Neutrophil (primary cell): ENCODE results near the gene LAMA5.

Experiments
- H3K27ac ChIP-seq: fragments of 200-600 bp; sonication (generic); 2 replicates; pipeline ENCODE4 v1.5.1; 2016; ENCODE audit warnings: mild to moderate bottlenecking, moderate library complexity
- H3K27me3 ChIP-seq: fragments of 200-600 bp; sonication (generic); 2 replicates; pipeline ENCODE4 v1.6.0; 2016; ENCODE audit warnings: mild to moderate bottlenecking
- H3K36me3 ChIP-seq: fragments of 200-600 bp; sonication (generic); 2 replicates; pipeline ENCODE4 v1.5.1; 2017
- H3K4me1 ChIP-seq, 2 experiments: fragments of 200-600 bp in 1 of 2; sonication (generic) in 1 of 2; 1 replicate in 1 of 2; 2 replicates in 1 of 2; pipeline versions ENCODE4 v1.5.1 to v1.6.1; 2013 to 2016; ENCODE audit warnings: low read depth in 1 of 2, low read length in 1 of 2, mild to moderate bottlenecking in 1 of 2, moderate library complexity in 1 of 2; ENCODE audit not compliant: control insufficient read depth in 1 of 2, insufficient read depth in 1 of 2
- H3K4me3 ChIP-seq, 2 experiments: fragments of 200-600 bp in 1 of 2; sonication (generic) in 1 of 2; 1 replicate in 1 of 2; 2 replicates in 1 of 2; pipeline ENCODE4 v1.5.1; 2013 to 2016; ENCODE audit warnings: low read depth in 1 of 2, low read length in 1 of 2, mild to moderate bottlenecking in 1 of 2, moderate library complexity in 1 of 2
- H3K9me3 ChIP-seq: fragments of 200-600 bp; sonication (generic); 2 replicates; pipeline ENCODE4 v1.5.1; 2016
- TF ChIP-seq, protein P1 (sequence below): fragments of 200-600 bp; sonication (generic); IDR thresholded peaks from 2 replicates; pipeline ENCODE4 v1.5.1; 2016; ENCODE audit warnings: antibody characterized with exemption

The LAMA5 gene

DNA sequence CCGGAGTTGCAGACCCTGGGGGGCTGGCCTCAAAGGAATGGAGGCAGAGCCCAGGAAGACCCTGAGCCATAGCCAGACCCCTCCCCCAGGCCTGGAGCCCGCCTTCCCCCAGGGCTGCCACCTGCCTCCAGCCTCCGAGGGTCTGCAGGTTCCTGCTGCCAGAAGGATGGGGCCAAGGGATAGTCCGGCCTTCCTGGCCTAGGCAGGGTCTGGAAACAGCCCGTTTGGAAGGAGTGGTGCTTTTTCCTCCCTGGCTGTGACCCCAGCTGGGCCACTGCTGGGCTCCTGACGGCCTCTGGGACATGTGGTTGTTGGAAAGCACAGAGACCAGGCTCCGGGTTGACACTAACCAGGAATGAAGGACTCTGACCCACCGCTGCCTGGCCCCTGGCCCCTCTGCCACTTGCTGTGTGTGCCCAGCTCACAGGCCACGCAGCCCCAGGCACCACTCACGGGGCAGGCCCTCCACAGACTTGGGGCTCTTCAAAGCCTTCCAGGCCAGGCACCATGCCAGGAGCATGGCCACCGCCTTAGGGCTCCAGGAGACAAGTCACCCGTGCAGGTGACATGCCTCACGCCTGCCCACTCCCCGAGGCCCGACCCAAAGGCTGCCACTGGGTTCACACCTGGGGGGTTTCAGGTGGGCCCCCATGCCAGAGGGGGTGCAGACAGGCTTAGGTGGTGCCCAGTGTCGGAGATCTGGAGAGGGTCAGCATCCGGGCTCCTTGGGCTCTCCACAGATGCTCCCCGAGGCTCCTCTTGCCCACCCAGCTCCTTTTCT is 3.9 kb upstream of the LAMA5 start:
- TF ChIP-seq, protein P1, sequence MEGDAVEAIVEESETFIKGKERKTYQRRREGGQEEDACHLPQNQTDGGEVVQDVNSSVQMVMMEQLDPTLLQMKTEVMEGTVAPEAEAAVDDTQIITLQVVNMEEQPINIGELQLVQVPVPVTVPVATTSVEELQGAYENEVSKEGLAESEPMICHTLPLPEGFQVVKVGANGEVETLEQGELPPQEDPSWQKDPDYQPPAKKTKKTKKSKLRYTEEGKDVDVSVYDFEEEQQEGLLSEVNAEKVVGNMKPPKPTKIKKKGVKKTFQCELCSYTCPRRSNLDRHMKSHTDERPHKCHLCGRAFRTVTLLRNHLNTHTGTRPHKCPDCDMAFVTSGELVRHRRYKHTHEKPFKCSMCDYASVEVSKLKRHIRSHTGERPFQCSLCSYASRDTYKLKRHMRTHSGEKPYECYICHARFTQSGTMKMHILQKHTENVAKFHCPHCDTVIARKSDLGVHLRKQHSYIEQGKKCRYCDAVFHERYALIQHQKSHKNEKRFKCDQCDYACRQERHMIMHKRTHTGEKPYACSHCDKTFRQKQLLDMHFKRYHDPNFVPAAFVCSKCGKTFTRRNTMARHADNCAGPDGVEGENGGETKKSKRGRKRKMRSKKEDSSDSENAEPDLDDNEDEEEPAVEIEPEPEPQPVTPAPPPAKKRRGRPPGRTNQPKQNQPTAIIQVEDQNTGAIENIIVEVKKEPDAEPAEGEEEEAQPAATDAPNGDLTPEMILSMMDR: no peak
- peaks cover 85% of the 10 kb centered on the region for H3K27me3 ChIP-seq
- H3K27ac ChIP-seq: no peak overlapping the region
- no peak overlapping the region for H3K4me3 ChIP-seq
- H3K9me3 ChIP-seq: no peaks in the 10 kb centered on the region
- no peaks in the 10 kb centered on the region for H3K36me3 ChIP-seq
- H3K4me1 ChIP-seq: peaks cover 5 to 18% of the 10 kb centered on the region in 2 experiments

DNA sequence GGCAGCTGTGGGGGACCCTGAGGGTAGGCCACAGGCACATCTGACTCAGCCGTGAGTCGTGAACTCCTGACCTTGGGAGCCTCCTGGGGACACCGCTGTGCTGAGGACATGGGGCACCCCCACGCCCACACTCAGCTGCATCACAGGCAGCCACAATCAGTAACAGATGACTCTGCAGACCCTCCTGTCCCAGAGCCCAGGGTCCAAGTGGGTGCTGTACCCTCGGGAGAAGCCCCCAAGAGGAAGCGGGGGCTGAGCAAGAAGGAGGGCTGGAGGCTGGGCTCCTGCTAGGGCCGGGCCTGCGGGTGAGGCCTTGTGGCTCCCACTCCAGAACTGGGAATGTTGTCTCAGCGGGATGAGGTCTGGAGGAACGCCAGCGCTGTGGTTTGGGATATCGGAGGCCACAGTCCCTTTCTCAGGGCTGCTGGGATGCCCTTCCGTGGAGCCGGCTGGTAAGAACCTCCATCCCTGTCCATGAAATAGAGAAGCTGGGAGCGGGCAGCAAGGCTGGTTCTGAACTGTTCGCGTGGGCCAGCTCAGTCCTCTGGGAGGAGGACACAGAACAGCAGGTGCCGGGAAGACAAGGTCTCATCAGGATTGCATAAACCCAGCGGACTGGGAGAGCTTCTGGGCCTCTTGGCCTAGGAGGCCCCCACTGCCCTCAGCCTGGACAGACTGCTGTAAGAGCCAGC is 3.1 kb upstream of the LAMA5 start:
- Histone ChIP-seq H3K36me3 (no peaks in the 10 kb centered on the region), H3K27me3 (peaks cover 90% of the 10 kb centered on the region), H3K4me3 (no peak overlapping the region), H3K4me1 (peaks cover 5 to 18% of the 10 kb centered on the region in 2 experiments), H3K27ac (no peak overlapping the region), H3K9me3 (no peaks in the 10 kb centered on the region)
- TF ChIP-seq, protein P1: no peak

DNA sequence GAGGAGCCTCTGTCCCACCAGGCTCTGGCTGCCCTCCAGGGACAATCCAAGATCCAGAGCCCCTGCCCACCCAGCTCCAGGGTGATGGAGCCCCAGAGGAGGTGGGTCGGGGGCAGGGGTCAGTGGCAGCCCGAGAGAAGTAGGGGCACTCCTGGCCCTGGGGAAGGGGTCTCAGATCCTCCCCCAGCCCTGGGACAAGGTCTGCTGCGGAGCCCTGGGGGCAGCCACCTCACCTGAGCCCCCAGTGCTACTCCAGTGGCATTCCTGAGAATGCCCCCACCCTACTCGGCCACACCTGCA is 2.7 kb upstream of the LAMA5 start:
- H3K4me3 ChIP-seq: no peak overlapping the region
- peaks cover 5 to 18% of the 10 kb centered on the region in 2 experiments for H3K4me1 ChIP-seq
- no peaks in the 10 kb centered on the region for H3K9me3 ChIP-seq
- H3K27me3 ChIP-seq: peaks cover 90% of the 10 kb centered on the region
- H3K36me3 ChIP-seq: no peaks in the 10 kb centered on the region
- no peak overlapping the region for H3K27ac ChIP-seq
- TF ChIP-seq, protein P1: no peak

DNA sequence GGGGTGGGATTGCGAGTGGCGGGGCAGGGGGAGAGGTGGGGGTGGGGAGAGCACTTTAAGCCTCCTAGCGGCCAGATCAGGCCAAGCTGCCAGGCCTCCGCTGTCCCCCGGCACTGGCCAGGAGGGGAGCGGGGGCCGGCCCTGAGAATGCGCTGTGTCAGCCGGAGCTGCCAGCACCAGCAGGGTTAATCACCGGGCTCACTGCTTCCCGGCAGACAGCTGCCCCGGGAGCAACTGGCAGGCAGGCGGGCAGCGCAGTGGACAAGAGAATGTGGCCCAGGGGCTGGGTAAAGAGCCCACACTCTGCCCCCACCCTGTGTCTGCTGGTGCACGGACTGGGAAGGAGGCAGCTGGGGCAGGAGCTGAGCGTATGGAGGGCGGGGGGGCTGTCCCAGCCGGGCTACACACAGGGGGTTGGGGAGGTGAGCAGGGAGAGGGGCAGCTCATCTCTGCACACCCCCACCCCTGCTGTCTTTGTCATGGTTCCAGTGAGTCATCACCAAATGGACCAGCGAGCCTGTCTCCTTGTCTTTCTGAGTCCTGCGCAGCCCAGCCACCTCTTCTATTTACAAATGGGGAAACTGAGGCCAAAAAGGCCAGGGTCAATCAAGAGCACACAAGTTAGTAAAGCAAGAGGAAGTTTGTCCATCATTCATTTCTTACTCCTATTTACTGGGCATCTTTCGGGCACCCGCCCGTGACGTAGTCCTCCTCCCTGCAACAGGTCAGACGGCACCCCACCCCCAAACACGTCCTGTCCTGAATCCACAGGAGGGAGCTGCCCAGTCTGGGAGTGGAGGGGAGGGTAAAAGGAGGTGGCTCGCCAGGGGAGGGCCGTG is 2.1 kb upstream of the LAMA5 start:
- Histone ChIP-seq H3K9me3 (no peaks in the 10 kb centered on the region), H3K27ac (no peak overlapping the region), H3K4me3 (no peak overlapping the region), H3K4me1 (peaks cover 5 to 18% of the 10 kb centered on the region in 2 experiments), H3K27me3 (peaks cover 90% of the 10 kb centered on the region), H3K36me3 (no peaks in the 10 kb centered on the region)
- TF ChIP-seq, protein P1: no peak

DNA sequence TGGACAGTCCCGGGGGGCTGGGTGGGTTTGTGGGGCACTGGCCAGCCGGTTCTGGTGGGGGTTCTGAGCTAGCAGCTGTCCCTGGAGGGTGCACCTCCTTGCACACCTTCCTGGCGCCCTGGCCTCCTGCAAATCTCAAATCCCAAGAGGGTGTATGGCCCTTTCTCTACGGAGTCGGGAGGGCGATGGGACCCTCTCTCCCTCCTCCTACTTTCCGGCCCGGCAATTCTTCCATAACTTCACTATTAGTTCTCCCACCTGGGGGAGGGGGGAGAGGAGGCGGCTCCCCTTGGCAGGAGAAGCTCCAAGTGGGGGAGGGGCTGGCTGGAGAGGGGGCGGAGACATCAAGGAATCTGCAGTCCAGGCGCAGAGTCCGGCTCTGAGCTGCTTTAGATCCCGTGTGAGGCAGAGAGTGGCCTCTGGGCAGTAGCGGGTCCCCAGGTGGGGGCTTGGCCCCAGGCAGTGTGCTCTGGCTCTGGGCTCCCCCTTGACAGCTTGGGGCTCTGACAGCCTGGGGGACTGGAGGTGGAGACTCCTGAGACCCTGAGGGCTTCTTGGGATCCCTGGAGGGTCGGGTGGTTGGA is 1.4 kb upstream of the LAMA5 start:
- Histone ChIP-seq H3K4me1 (peaks cover 5 to 18% of the 10 kb centered on the region in 2 experiments), H3K36me3 (no peaks in the 10 kb centered on the region), H3K4me3 (no peak overlapping the region), H3K27me3 (peaks cover 90% of the 10 kb centered on the region), H3K9me3 (no peaks in the 10 kb centered on the region), H3K27ac (no peak overlapping the region)
- TF ChIP-seq, protein P1: no peak
